HK-2 (cell line): ENCODE data around the gene FTCDNL1.

Experiments
- DNase-seq: peaks from one replicate; pipeline ENCODE4 v3.0.0-alpha.2; 2018; ENCODE audit not compliant: unreplicated experiment

Gene FTCDNL1

DNA sequence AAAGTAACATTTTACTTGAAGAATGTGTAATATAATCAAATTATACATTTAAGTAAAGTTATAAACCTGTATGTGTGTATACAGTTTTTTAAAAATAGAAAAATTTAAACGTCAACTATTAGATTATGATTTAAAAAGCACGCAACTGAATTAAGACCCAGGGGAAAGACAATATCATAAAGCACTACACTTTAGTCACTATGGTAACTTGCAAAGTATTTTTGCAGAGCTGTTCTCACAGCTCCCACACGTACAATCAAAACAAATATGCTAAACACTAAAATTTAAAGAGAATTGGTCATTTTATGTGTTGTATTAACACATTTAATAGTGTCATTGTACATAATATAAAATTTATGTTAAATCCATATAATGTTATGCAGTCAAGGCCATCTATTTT is 59.7 kb downstream of the FTCDNL1 start:
- DNase-seq, result no peak

DNA sequence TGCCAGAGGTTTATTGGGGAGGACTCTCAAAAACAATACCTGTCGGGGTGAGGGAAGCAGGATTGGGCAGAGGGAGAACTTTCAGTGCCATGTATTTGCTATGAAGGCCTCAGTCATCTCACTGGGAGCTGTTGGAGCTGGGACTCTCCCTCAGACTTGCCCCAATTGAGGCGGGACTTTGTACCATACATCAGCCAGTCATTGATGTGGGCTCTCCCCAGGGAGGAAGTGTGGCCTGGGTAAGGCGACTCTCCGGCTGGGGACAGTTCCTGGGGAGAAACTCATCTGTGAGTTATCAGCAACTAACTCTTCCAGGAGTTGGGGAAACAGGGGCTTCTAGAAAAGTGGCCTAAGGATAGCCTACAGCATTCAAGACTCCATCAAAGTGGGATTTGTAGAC is 66.5 kb downstream of the FTCDNL1 start:
- no peak for DNase-seq

DNA sequence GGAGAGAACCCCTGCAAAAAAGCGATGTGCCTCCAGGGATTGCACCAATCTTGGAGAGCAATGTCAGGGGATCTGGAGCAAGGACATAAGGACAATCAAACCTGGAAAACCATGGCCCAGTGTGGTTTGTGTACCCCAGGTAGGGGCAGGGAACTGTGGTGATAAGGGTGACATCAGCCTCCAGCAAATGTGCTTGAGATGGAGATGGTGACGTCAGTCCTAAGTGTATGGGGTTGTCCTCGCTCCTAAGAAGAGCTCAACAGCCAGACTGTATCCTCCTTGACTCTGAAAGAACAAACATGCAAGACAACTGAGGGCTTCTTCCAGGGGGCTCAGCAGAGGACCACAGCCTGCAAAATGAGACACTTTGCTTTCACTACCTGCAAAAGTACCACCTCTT is 71.4 kb downstream of the FTCDNL1 start:
- no peak for DNase-seq

DNA sequence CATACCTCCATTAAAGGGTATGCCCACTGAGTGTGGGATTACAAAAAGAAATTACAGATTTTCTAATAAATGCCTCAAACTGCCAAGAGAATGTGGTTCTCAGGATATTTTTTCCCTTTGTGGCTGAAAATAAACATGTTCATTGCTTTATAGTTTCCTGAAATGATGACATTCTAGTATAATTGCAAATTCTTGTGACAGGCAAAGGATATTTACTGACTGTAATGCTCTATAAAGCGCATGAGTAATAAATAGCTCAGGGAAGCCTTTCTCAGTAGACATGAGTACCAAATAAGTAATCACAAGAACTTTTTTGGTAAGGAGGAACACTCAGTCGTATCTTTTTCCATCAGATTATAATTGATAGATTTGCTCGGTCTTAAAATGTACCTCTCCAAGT is 72.3 kb downstream of the FTCDNL1 start:
- DNase-seq, result no peak

DNA sequence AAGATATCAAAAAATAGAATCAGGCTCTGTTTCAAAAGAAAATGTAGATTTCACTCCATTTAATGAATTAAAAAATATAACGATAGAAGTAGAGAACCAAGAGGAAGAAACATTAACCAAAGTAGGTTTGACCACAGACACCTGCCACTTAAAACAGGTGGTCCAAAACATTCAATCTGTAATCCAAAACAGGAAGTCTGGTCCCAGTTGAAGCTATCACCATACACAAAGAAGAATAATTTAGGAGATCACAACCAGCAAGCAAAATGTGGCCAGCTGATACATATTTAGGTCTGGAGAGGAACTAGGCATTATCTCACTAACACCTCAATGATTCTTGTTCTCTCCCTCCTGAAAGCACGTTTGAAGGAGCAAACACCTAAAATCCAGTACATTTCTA is 73.1 kb downstream of the FTCDNL1 start:
- no peak for DNase-seq

DNA sequence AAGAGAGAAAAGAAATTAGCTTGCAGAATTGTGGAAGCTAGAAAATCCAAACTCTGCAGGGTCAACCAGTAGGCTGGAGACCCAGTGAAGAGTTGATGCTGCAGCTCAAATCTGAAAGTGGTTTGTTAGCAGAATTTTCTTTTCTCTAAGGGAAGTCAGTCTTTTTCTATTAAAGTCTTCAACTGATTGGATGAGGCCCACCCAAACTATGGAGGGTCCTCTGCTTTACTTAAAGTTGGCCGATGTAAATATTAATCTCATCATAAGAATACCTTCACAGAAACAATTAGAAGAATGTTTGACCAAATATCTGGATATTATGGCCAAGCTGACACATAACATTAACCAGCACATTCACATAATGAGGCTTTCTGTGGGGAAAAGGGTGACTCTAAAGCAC is 73.7 kb downstream of the FTCDNL1 start:
- DNase-seq, result no peak

DNA sequence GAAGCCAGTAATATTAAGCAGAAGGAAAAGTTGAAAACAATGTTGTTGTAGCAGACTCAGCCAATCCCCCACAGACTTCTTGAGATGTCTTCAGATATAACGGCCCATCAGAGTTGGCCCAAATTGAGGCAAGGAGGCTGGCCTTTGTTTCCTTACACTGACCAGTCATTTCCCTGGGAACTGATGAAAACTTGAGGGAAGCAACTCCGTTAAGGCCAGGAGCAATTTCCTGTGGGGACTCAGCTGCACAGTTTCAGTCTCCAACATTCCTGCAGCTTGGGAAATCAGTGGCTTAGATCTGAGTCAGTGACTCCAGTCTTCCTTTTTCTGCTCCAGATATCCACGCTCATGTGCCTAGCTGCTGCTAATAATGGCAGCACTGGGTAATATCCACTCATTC is 75.7 kb downstream of the FTCDNL1 start:
- DNase-seq, result no peak

DNA sequence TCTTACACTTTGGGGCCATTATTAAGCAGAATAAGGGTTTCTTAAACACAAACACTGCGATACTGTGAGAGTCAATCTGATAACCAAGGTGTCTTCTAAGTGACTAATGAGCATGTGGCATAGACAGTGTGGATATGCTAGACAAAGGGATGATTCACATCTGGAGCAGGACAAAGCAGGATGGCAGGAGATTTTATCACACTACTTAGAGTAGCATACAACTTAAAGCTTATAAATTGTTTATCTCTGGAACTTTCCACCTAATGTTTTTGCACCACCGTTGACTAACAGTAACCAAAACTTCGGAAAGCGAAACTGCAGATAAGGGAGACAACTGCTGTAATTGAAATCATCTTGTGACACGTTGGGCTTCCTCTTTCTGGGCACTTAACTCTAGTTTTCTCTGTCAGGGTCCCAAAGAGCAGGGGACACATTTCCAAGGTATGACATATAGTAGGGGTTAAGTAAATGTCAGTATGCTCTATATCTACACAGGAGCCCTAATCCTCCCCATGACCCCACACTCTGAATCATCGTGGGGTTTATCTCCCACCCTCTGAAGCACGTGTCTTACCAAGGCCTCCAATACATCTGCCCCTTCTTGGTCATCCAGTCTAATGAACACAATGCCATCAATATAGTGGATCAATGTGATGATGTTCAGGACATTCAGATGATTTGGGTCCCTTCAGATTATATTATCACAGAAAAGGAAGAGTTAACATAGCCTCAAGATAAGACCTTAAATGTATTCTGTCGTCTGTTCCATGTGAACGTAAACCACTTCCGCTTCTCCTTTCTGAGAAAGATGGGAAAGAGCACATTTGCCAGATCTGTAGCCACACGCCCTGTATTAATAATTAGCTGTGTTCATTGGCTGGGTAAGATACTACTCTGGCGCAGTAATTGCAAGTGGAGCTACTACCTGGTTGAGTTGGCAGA is 78.7 kb downstream of the FTCDNL1 start:
- no peak for DNase-seq

DNA sequence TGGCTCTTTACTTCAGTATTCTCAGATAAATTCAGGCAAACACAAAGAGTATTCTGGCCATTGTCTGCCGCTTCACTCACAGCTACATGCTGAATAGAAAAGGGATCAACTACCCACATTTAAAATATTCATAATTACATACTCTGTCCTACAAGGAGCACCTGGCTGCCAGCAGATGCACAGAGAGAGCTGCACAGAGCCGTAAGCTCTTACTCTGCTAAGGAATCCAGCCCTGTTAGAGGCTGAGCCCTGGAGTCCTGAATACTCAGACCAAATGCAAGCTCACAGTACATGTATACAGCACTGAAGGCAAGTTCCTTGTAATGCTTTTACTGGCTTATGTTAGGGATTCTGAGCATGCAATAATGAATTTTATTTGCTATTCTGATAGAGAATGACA is 80.3 kb downstream of the FTCDNL1 start:
- no peak for DNase-seq

DNA sequence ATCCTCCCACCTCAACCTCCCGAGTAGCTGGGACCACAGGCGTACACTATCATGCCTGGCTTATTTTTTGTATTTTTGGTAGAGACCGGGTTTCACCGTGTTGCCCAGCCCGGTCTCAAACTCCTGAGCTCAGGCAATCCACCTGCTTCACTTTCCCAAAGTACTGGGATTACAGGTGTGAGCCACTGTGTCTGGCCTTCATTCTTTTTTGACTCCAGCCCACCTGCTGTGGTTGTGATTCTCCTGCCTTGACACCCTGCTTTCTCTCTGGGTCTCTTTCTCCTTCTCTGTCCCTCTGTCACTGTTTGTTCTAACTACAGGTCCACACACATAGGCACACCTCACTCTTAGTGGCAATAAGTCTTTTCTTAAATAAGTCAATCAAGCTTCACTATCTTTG is 85.3 kb downstream of the FTCDNL1 start:
- DNase-seq, result no peak

DNA sequence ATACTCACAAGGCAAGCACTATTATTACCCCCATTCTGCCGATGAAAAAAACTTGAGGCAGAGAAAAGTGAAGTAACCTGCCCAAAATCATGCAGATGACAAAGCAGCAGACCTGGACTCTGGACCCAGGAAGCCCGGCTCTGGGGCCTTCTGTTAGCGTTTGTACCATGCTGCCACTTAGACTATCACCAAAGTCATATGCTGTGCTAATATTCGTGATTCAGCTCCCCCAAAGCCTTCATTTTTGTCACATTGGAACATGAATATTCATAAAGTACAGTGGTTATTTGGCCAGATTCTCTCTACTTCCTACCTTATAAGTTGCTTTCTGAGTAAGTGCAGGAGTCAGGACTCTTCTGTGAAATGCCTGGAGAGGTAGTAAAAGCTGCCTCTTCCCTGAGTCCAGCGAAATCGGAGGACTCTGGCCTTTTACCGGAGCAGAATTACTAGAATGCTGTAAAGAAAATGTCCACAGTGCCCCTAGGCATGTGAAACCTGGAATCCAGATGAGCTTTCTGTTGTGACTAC is 86.7 kb downstream of the FTCDNL1 start:
- no peak for DNase-seq

DNA sequence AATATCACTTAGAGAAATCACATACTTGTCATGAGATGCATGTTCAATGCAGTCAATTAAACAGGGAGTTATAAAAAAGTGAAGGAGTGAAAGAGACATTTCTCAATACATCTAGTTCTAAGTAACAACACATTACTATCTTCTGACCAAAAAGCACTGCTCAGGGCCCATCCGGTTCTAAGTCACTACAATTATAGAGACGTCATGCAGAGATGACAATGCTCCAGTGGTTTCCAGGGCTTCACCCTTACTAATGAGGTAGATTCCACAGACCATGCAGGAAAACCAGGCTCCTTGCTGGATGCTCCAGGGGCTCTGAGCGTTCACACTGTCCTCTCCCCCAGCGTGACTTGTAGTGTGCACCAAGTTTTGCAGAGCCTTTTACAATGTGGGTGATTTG is 88.0 kb downstream of the FTCDNL1 start:
- DNase-seq, result no peak

DNA sequence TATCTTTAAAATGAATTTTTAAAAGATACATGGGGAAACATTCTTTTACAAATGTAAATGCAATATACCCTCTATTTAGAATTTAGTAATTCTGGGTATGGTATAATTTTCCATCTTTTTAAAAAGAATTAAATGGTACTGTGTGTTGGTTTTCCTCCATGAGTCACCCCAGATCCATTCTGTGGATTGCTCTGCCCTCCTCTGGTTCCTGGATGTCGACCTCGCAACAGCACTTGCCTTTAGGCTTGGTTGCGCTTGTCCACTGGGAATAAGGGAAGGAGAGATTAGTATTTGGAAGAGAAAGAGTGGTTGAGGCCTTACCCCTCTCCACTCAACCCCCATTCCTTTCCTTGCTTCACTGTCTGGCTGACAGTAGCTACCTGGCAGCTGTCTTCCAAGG is 90.4 kb downstream of the FTCDNL1 start:
- DNase-seq, result no peak

DNA sequence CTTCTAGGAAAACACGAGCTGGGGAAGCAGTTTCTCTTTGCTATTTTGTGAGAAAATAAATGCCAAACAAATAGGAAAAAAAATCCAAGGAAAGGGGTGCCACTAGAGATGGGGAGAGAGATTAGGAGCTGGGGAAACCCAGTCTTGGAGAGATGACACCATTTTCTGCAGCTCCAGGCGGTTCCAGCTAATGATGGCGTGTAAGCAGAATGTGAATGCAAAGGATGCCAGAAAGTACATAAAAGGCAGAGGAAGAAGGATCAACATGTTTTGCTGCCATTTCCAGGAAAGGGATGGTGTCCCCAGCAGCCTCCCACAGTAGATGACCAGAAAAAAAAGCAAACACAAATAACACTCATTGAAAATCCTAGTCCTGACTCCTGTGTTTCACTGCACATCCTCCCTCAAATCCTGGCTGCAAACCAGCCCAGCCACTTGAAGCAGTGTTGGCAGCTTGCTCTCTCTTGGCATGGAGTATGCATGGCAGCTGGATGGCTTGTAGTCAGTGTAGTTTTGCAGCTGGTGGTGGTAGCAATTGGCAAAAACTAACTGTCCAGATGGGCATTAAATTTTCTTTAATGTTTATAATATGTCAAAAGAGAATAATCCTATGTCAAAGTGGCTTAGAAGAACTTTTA is 93.6 kb downstream of the FTCDNL1 start:
- DNase-seq, result no peak

DNA sequence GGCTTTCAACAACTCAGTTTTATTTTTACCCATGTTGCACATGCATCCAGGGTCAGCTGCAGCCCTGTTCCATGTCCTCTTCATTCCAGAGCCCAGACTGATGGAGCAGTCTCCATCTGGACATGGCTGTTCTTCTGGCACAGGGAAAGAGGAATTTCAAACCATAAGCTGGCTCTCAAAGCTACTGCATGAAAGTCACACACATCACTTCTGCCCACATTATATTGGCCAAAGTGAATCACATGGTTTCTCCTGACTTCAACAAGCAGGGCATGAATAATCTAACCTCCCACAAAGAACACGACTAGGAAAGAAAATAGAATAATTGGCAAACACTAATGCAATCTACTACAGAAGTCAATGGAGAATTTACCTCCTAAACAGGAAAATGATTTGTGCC is 94.2 kb downstream of the FTCDNL1 start:
- no peak for DNase-seq

DNA sequence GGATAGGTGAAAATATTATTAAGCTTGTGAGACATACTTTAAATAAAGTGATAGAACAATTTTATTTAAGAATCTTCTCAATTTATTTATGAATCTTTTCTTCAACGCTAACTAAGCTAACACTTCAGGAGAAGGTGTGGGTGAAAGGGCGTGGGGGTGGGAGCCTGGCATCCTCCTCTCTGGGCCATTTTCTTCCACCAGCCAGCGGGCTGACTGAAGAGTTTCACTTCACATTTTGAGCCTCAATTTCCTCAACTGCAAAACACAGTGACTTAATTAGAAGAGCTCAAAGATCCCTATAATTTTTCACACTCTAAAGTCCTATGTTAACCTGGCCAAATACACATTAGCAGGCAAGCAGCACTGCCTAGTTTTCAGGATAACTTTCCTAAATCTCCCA is 94.8 kb downstream of the FTCDNL1 start:
- no peak for DNase-seq

DNA sequence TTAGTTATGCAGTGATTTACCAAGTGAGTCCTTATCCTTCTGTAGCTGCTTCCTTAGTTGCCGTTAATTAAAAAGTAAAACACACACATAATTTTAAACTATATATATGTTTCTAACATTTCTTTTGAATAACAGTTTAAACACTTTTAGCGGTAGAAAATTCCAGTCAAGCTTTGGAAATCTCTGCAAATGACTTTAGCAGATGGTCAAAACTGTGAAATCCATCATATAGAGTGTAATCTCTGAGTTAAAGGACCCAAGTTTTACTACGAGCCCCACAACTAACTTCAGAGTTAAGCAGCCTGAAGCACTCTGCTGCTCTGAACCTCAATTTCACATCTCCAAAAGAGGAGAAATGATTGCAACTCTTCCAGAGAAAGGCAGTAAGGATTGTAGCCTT is 96.2 kb downstream of the FTCDNL1 start:
- DNase-seq, result no peak

DNA sequence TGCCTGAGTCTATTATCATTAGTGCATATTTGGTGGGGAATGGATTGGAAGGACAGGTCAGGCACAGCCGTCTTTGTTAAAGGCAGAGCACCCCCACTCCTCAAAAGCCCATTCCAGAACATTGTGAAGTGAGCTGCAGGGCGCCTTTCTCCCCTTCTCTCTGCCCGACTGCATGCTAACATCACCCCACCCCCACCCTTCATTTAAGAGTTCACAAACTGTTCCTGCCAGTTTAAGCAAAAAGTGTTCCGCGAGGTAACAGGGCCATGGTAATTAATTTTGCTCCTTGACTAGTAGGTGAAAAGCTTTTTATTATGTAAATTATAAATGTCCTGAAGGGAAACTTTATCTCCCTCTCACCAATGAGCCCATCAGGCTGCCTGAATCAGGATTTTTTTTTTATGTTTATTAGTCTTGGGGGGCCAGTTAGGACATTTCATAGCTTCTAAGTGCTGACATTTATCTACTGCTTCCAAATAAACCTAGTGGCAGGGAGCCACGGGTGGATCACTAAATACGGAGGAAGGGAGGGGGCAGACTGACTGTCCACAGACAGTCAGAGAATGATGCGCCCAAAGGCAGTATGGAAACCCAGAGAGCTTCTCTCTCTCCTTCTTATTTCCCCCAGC is 99.4 kb downstream of the FTCDNL1 start:
- DNase-seq, result no peak

DNA sequence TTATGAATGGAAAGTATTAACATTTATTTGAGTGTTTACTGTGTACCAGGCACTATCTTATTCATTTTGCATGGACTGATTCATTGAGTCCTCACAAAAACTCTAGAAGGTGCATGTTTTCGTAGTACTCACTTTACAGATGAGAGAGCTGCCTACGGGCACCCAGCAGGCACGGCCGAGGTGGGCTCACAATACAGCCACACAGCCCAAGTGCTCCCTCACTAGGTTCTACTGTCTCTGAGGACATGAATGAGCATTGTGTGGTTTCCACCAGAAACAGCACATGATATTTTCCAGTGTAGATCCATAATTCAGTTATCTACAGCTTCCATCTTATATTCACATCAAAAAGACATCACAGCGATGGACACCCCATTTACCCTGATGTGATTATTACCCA is 101.4 kb downstream of the FTCDNL1 start:
- DNase-seq, result no peak

DNA sequence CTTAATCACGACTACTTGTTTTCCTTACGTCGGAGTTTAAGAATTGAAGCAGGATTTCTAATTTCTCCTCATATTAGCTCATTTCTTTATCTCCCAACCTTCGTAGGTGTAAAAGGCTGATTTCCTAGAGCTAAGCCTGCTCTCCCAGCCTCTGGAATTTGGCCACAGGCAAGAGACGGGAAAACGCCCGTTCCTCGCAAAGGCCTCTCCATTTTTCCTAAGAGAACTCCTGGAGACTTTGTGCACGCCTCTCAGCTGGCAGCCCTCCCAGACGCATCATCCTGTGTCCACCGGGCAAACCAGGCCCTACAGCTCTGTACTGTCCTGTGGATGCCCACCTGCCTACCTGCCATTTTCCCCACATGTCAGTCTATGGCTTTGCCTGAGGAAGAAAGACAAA is 106.3 kb downstream of the FTCDNL1 start:
- no peak for DNase-seq

DNA sequence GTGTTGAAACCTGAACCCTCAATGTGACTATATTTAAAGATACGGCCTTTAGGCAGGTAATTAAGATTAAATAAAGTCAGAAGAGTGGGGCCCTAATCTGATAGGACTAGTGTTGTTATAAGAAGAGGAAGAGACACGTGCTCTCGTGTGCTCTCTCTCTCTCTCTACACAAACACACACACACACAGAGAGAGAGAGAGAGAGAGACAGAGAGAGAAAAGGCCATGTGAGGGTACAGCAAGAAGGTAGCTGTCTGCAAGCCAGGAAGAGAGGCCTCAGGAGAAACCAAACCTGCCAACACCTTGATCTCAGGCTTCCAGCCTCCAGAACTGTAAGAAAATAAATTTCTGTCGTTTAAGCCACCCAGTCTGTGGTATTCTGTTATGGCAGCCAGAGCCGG is 106.7 kb downstream of the FTCDNL1 start:
- DNase-seq, result no peak

DNA sequence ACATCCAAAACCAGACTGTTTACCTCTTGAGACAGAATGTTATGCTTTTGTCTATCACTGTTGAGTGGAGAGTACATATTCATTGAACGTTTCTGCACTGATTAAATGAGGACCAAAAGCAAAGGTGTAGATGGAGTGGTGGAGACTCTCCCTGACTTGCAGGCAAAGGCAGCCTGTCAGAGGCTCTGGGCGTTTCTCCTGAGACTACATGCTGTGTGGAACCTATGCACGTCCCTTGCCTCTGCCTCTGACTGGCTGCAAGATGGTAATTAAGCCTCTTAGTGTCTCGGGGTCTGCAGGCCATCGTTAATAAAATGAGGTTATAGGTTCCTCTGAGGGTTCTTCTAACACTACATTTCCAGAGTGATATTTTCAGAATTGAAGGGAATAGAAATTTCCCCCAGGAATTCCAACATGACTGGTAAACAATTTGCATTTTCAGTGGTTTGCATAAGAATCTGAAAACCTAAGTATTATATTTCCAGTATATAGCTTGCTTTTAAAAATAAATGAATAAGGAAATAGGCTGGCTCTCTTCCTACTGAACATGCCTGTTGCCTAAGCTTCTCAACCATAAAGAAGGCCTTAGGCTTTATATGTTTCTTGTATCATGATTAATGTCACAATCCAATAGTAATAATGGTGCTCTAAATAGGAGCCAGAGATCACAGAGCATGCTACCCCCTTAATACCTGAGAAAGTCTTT is 107.4 kb downstream of the FTCDNL1 start:
- DNase-seq, result no peak
